GM19240 (cell line): ENCODE measurements around the gene DNASE1L3.
"Not testable (repeated sequence)": the region's sequence is repeated elsewhere in the genome, so short reads cannot be mapped to it uniquely, and the experiment has no call there.

Experiments
- DNase-seq: peaks from one replicate; pipeline ENCODE4 v3.0.0; 2011; ENCODE audit warnings: low spot score; ENCODE audit not compliant: insufficient read length

DNASE1L3 gene

GRCh38 chr3:58210761-58211460 is at the start of gene DNASE1L3:
Gene DNASE1L3, minus strand, starts transcription at chr3:58210972. Its CDS starts 66 bp downstream, at chr3:58210906.
- no peak for DNase-seq

DNA sequence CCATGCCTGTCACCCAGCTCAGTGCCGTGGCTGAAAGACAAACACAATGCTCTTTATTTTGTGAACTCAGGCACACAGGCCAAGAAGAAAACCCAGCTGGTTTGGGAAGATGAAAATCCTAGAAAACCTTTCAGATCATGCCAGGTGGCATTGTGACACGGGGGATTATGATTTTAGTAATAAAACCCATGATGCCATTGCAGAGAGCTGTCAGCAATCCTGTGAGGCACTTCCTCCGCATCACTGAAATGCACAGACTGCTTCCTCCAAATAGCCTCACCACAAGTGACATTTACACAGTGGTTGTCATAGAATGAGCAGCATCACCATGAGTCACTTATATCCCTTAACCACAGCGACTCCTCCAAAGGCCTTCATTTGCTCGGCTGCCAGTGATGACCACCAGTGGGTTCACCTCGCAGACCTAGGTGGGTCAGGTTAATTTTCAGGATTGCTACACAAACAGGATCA is 49.5 kb upstream of the DNASE1L3 start:
- DNase-seq: no peak

DNA sequence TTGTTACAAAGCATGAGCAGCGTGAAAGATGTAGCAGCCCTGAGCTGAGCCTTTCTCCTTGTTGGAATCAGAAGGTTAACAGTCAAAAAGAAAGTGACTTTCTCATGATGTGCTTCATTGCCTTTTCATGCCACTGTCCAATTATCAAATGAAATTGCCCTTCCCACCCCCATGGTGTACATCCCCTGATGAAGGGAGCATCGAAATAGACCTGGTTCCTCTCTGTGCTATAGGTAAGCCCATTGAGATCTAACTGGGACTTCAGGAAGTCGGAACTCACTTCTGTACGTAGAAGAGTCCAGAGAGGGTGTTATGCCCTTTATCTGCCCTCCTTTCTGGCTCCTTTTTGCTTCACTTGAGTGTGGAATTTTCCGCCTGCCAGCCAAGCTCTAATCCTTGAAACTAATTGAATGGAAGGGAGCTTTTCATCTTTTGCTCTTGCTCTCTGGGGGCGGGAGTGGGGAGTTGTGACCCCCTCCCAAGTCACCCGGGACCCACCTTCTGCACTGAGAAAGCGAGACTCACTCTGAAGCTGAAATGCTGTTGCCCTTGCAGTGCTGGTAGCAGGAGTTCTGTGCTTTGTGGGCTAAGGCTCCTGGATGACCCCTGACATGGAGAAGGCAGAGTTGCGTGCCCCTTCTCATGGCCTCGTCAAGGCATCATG is 47.8 kb upstream of the DNASE1L3 start:
- no peak for DNase-seq

DNA sequence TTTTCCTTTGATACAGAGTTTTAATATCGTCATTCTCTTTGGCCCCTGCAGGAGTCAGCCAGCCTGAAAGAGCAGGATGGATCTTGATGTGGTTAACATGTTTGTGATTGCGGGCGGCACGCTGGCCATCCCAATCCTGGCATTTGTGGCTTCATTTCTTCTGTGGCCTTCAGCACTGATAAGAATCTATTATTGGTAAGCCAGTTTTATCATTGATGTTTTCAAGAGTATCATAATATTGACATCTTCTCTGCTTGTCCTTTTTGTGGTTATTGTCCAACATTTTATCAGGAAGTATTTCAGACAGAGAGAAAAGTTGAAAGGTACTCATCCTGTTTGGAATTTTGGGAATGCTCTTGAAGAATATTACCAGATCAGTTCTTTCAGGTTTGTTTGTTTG is 45.7 kb upstream of the DNASE1L3 start:
- no peak for DNase-seq

- DNase-seq: no peak
Measured at GRCh38 chr3:58256061-58256460, 45.3 kb upstream of the DNASE1L3 start.

DNA sequence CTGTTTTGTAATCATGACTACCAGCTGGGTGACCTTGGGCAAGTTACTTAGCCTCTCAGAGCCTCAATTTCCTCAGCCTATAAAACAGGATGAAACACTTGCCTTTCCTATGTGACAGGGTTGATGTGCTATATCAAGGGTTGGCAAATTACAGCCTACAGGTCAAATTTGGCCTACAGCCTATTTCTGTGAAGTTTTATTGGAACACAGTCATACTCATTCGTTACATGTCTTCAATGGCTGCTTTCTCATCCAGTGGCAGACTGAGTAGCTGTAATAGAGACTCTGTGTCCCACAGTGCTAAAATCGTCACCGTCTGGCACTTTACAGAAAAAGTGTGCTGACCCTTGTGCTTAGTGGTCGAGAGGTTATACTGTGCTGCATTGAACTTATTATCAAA is 43.4 kb upstream of the DNASE1L3 start:
- DNase-seq: no peak

- no peak for DNase-seq
Measured at GRCh38 chr3:58251631-58252035, 40.9 kb upstream of the DNASE1L3 start.

- DNase-seq: no peak
Measured at GRCh38 chr3:58250093-58250707, 39.4 kb upstream of the DNASE1L3 start.

- DNase-seq: no peak
Measured at GRCh38 chr3:58249358-58250092, 38.8 kb upstream of the DNASE1L3 start.

- no peak for DNase-seq
Measured at GRCh38 chr3:58246148-58247047, 35.6 kb upstream of the DNASE1L3 start.

DNA sequence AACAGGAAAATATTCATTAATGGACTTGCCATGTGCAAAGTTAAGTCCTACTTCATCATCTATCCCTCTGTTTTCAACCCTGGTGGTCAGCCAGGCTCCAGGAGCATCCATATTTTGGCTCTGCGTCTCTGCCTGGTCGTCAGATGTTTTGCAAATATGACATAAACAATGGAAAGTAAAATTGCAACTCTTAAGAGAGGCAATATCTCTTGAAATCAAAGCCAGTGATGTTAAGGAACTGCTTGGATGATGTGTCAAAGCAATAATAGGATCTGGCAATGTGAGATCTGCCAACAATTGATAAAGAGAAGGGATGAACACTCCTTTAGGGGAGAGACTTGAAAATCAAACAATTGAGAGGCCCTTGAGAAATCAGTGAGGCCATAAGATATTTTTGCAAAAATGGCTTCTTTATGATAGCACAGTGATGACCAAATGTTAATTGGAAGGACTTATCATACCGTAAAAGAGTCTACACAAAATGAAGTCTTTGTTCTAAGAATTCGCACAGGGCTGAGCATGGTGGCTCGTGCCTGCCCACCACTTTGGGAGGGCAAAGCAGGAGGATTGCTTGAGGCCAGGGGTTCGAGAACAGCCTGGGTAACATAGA is 33.3 kb upstream of the DNASE1L3 start:
- DNase-seq: no peak

DNA sequence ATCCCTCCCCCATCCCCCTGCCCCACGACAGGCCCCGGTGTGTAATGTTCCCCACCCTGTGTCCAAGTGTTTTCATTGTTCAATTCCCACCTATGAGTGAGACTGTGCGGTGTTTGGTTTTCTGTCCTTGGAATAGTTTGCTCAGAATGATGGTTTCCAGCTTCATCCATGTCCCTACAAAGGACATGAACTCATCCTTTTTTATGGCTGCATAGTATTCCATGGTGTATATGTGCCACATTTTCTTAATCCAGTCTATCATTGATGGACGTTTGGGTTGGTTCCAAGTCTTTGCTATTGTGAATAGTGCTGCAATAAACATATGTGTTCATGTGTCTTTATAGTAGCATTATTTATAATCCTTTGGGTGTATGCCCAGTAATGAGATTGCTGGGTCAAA is 32.1 kb upstream of the DNASE1L3 start:
- not testable (repeated sequence) for DNase-seq

GRCh38 chr3:58242340-58242739 is 31.6 kb upstream of the DNASE1L3 start:
- DNase-seq: no peak

DNA sequence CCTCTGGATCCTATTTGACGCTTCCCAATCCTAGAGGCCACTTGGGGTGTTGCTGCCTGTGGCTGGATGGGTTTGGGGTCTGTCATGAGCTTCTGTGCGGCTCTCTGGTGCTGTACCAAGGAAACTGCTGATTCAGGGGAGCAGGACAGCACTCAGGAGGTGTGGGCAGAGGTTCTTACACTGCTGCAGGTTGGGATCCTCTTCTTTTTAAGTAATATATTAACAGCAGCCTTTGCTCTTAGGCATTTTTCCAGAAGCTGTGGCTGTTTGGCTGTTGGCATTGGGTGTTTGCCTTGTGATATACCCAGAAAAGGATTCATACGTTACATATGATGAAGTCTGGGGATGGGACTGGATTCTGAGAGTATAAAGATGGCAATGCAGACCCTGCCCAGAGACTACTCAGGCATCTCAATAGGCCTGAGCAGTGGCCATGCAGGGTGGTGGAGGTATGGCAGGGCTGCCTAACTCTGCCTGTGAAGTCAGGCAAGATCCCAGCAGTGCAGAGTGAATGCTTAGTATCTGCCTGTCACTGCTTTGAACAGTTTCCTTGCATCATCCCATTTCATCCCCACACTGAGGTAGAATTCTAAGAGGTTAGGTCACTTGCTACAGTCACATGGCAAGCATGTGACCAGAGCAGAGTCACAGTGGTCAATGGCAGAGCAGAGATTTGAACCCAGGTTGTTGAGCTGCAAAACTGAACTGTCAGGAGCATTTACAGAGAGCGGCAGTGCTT is 30.7 kb upstream of the DNASE1L3 start:
- DNase-seq: no peak

GRCh38 chr3:58238830-58239229 is 28.1 kb upstream of the DNASE1L3 start:
- DNase-seq: no peak

- no peak for DNase-seq
Measured at GRCh38 chr3:58237941-58238681, 27.3 kb upstream of the DNASE1L3 start.

DNA sequence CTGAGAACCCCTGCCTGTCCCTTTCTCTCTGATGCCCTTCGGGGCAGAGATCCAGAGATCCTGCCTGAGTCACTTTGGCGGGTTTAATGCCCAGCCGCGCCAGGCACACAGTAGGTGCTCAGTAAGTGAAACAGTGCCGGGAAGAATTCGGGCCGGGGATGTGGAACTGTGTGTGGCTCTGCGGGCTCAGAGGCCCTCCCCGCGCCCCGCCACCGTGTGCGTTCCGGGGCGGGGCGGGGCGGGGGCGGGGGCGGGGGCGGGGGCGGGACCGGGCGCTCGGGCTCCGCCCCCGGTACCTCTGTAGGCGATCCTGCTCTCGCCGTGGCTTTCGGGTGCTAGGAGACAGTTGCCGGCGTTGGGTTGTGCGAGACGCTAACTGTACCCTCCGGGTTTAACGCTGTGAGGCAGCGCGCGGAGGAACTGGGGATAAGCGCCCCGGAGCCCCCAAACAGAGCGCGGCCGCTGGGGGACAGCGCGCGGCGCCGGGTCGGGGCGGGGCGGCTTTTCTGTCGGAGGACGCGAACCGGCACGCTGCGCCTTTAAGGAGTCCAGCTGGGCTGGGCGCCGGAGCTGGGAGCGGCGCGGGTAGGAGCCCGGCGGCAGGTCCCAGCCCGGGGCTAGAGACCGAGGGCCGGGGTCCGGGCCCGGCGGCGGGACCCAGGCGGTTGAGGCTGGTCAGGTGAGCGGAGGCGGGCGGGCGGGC is 26.6 kb upstream of the DNASE1L3 start, which contains the start of gene ABHD6:
Gene ABHD6 (plus strand): TSS at position 555 of the 703 bp plus-strand sequence. CDS start 18,795 bp downstream, outside the sequence.
- DNase-seq: peak; percentile 64
